Natural killer cell (primary cell): ENCODE measurements around the gene PTMS. TPM values are rescaled to one million over a fixed set of nuclear protein-coding genes. Genes with fewer than 3 reads are reported as not detected.
A peak's percentile ranks its signal among the peaks of the same experiment; 100 is the strongest.

Experiments
- ATAC-seq, 3 donors: fragments of 150-1000 bp in 2 of 3; fragments of 200-7000 bp in 1 of 3; cut with Tn5 transposase; 1 replicate in 1 of 3; 2 replicates in 2 of 3; pipeline ENCODE4 v1.10.0; 2021; ENCODE audit warnings: mild to moderate bottlenecking in 2 of 3, moderate library complexity in 2 of 3
- DNase-seq, 2 donors: peaks; one replicate each; pipeline versions ENCODE4 v3.0.0 to v3.0.0-alpha.2; 2013 to 2021; ENCODE audit warnings: mixed read lengths in 1 of 2
- H3K27ac ChIP-seq: one replicate; pipeline ENCODE4 v1.5.1; 2013; ENCODE audit warnings: mild to moderate bottlenecking, low read length
- H3K27me3 ChIP-seq: one replicate; pipeline ENCODE4 v1.6.1; 2013; ENCODE audit warnings: low read length; ENCODE audit not compliant: control insufficient read depth, insufficient read depth
- H3K36me3 ChIP-seq: one replicate; pipeline ENCODE4 v1.6.1; 2013; ENCODE audit warnings: low read length; ENCODE audit not compliant: control insufficient read depth, insufficient read depth
- H3K4me1 ChIP-seq: one replicate; pipeline ENCODE4 v1.6.1; 2013; ENCODE audit warnings: low read length; ENCODE audit not compliant: control insufficient read depth, insufficient read depth
- H3K4me3 ChIP-seq: one replicate; pipeline ENCODE4 v1.5.1; 2013; ENCODE audit warnings: low read length
- H3K9me3 ChIP-seq: one replicate; pipeline ENCODE4 v1.6.1; 2013; ENCODE audit warnings: low read length; ENCODE audit not compliant: control insufficient read depth, insufficient read depth
- H3K27ac Mint-ChIP-seq, 2 donors: one replicate each; pipeline ENCODE4 v1.8.0; 2022; ENCODE audit warnings: mild to moderate bottlenecking in 2 of 2, mixed read lengths in 2 of 2, moderate library complexity in 1 of 2
- H3K27me3 Mint-ChIP-seq, 2 donors: one replicate each; pipeline ENCODE4 v1.8.0; 2022; ENCODE audit warnings: low read depth in 2 of 2, mixed read lengths in 2 of 2
- H3K36me3 Mint-ChIP-seq: one replicate; pipeline ENCODE4 v1.8.0; 2022; ENCODE audit warnings: mixed read lengths
- H3K4me1 Mint-ChIP-seq, 2 donors: one replicate each; pipeline ENCODE4 v1.8.0; 2022; ENCODE audit warnings: mixed read lengths in 2 of 2
- H3K4me3 Mint-ChIP-seq: one replicate; pipeline ENCODE4 v1.8.0; 2022; ENCODE audit warnings: mild to moderate bottlenecking, moderate library complexity, mixed read lengths
- H3K9me3 Mint-ChIP-seq, 2 donors: one replicate each; pipeline ENCODE4 v1.8.0; 2022; ENCODE audit warnings: mixed read lengths in 2 of 2
- CTCF ChIP-seq: fragments of 200-600 bp; IDR thresholded peaks from one replicate; pipeline ENCODE4 v1.8.0; 2022; ENCODE audit warnings: antibody characterized with exemption
- WGBS: methylation state at CpG from one replicate; pipeline ENCODE4 v1.1.7; 2013; ENCODE audit warnings: missing lambda C conversion rate; ENCODE audit not compliant: insufficient coverage; 5-methylcytosine and 5-hydroxymethylcytosine counted together
- intact Hi-C: fragments of 100-400 bp; cut with micrococcal nuclease; formaldehyde crosslinking; loops from one replicate; pipeline ENCODE4 v1.14.2; 2022
- total RNA-seq, 4 donors: library from RNA; stranded (reverse); fragments of 120-200 nt in 1 of 4; gene quantifications; one replicate each; pipeline versions ENCODE4 v1.2.3 to v1.2.4, GENCODE V29; 2013 to 2022

PTMS gene
- total RNA-seq, result 10 to 100 TPM in 1 of 3 donors, 1 to 10 TPM in 2; 2.3 to 33.2 (median 2.8) TPM
- total RNA-seq (2013), result 8.7 TPM

GRCh38 chr12:6765634-6766581, at the start of gene PTMS:
TSS of gene PTMS (plus strand) at chr12:6766363. CDS start at chr12:6766706, 343 bp downstream.
- DNase-seq (peak in 1 of 2 donors; percentile 44), ATAC-seq (peak in 2 of 3 donors; percentile 3 to 5)

GRCh38 chr12:6716874-6717437, 49.2 kb upstream of the PTMS start:
- no peaks in the 10 kb centered on the region for H3K36me3 ChIP-seq
- Mint-ChIP-seq H3K9me3 (no peaks in the 10 kb centered on the region), H3K27me3 (peaks cover 0 to 13% of the 10 kb centered on the region in 2 donors), H3K36me3 (no peaks in the 10 kb centered on the region), H3K27ac (no peak overlapping the region), H3K4me1 (no peaks in the 10 kb centered on the region), H3K4me3 (no peak overlapping the region)
- DNase-seq (no peak), ATAC-seq (no peak)
- no peak overlapping the region for H3K4me3 ChIP-seq
- TF ChIP-seq CTCF, result no peak
- H3K27ac ChIP-seq, result no peak overlapping the region
- H3K9me3 ChIP-seq, result no peaks in the 10 kb centered on the region
- H3K27me3 ChIP-seq, result no peaks in the 10 kb centered on the region
- WGBS, result 65% methylated on average over 7 of the region's 10 CpGs
- no peaks in the 10 kb centered on the region for H3K4me1 ChIP-seq
- intact Hi-C loops, result no loop called here

More at GRCh38 chr12:6765634-6766581, at the start of gene PTMS:
- Mint-ChIP-seq H3K27me3 (peaks cover 39 to 54% of the 10 kb centered on the region in 2 donors), H3K27ac (peak within 1 kb of the TSS in 1 of 2 donors; percentile 67), H3K4me1 (peaks cover 26 to 28% of the 10 kb centered on the region in 2 donors), H3K36me3 (no peaks in the 10 kb centered on the region), H3K4me3 (peak within 1 kb of the TSS; percentile 93), H3K9me3 (no peaks in the 10 kb centered on the region)
- H3K4me1 ChIP-seq, result peaks cover 34% of the 10 kb centered on the region
- 2% methylated on average over 59 of the region's 63 CpGs for WGBS
- intact Hi-C loops, result no loop called here
- peaks cover 10% of the 10 kb centered on the region for H3K27me3 ChIP-seq
- no peaks in the 10 kb centered on the region for H3K9me3 ChIP-seq
- H3K4me3 ChIP-seq, result peak within 1 kb of the TSS; percentile 46
- no peaks in the 10 kb centered on the region for H3K36me3 ChIP-seq
- TF ChIP-seq CTCF, result no peak
- no peak within 1 kb of the TSS for H3K27ac ChIP-seq

- peaks cover 12% of the 10 kb centered on the region for H3K4me1 ChIP-seq
- Mint-ChIP-seq H3K36me3 (no peaks in the 10 kb centered on the region), H3K9me3 (no peaks in the 10 kb centered on the region), H3K27me3 (peaks cover 0 to 3% of the 10 kb centered on the region in 2 donors), H3K4me1 (peaks cover 20 to 22% of the 10 kb centered on the region in 2 donors), H3K4me3 (peak overlapping the region; percentile 45), H3K27ac (peak overlapping the region in 1 of 2 donors; percentile 93)
- no peak for TF ChIP-seq CTCF
- peaks cover 2% of the 10 kb centered on the region for H3K36me3 ChIP-seq
- no peaks in the 10 kb centered on the region for H3K27me3 ChIP-seq
- intact Hi-C loops, result loop anchor here (1.0 to 2.0 kb wide), 2 partner anchors 34 to 60 kb away; partner anchors contain the start of genes ING4 and ZNF384
- no peaks in the 10 kb centered on the region for H3K9me3 ChIP-seq
- 96% methylated on average over 2 of the region's 3 CpGs for WGBS
- no peak overlapping the region for H3K27ac ChIP-seq
- DNase-seq (no peak), ATAC-seq (no peak)
- H3K4me3 ChIP-seq, result no peak overlapping the region
These were observed 43.3 kb upstream of the PTMS start for GRCh38 chr12:6722863-6723262.
